ENCODE results near the gene ALKBH8.
"Not testable (repeated sequence)": the region's sequence is repeated elsewhere in the genome, so short reads cannot be mapped to it uniquely, and the experiment has no call there.

ALKBH8 gene

GRCh38 chr11:107565219-107565937 is at the start of gene ALKBH8:
TSS of gene ALKBH8 (minus strand) at chr11:107565735. CDS start at chr11:107560893, 4,842 bp downstream.
- peak; percentile 84 for DNase-seq (ENCODE audit: low spot score)

- no peak for DNase-seq (ENCODE audit: low spot score)
Observed at GRCh38 chr11:107612445-107612844, 46.9 kb upstream of the ALKBH8 start.

GRCh38 chr11:107609400-107610218 is 44.1 kb upstream of the ALKBH8 start:
- no peak for DNase-seq (ENCODE audit: low spot score)

GRCh38 chr11:107608809-107609208 is 43.3 kb upstream of the ALKBH8 start:
- DNase-seq (ENCODE audit: low spot score) = no peak

GRCh38 chr11:107606141-107606540 is 40.6 kb upstream of the ALKBH8 start:
- peak; percentile 15 for DNase-seq (ENCODE audit: low spot score)

- DNase-seq (ENCODE audit: low spot score) = no peak
Observed at GRCh38 chr11:107605061-107606006, 39.8 kb upstream of the ALKBH8 start.

- peak; percentile 20 for DNase-seq (ENCODE audit: low spot score)
Observed at GRCh38 chr11:107598225-107599139, 32.9 kb upstream of the ALKBH8 start.

GRCh38 chr11:107594736-107595135 is 29.2 kb upstream of the ALKBH8 start:
- DNase-seq (ENCODE audit: low spot score) = no peak

GRCh38 chr11:107593951-107594350 is 28.4 kb upstream of the ALKBH8 start:
- DNase-seq (ENCODE audit: low spot score) = no peak

- DNase-seq (ENCODE audit: low spot score) = no peak
Observed at GRCh38 chr11:107592813-107593212, 27.3 kb upstream of the ALKBH8 start.

- DNase-seq (ENCODE audit: low spot score) = no peak
Observed at GRCh38 chr11:107592231-107592590, 26.7 kb upstream of the ALKBH8 start.

- no peak for DNase-seq (ENCODE audit: low spot score)
Observed at GRCh38 chr11:107591378-107592230, 26.1 kb upstream of the ALKBH8 start.

GRCh38 chr11:107590460-107591377 is 25.2 kb upstream of the ALKBH8 start, which contains the start of gene ELMOD1:
TSS of gene ELMOD1 (plus strand) at chr11:107591147. CDS start at chr11:107618190, 27,043 bp downstream.
- no peak for DNase-seq (ENCODE audit: low spot score)

- DNase-seq (ENCODE audit: low spot score) = no peak
Observed at GRCh38 chr11:107587306-107587979, 21.9 kb upstream of the ALKBH8 start.

GRCh38 chr11:107583629-107584195 is 18.2 kb upstream of the ALKBH8 start:
- DNase-seq (ENCODE audit: low spot score) = peak; percentile 87

GRCh38 chr11:107581147-107581546 is 15.6 kb upstream of the ALKBH8 start:
- DNase-seq (ENCODE audit: low spot score) = no peak

GRCh38 chr11:107579169-107579568 is 13.6 kb upstream of the ALKBH8 start:
- not testable (repeated sequence) for DNase-seq (ENCODE audit: low spot score)

- no peak for DNase-seq (ENCODE audit: low spot score)
Observed at GRCh38 chr11:107577346-107577711, 11.8 kb upstream of the ALKBH8 start.

Measured in RKO (cell line).